OCI-LY1 (cell line): ENCODE measurements around the gene RALGPS1.

Source experiments
- H2AFZ ChIP-seq: fragments of 200-600 bp; sonication (generic), shearing (Covaris generic); 2 replicates; pipeline ENCODE4 v1.6.0; 2014; ENCODE audit warnings: antibody characterized with exemption, mild to moderate bottlenecking, low read length
- H3F3A ChIP-seq: fragments of 200-600 bp; sonication (generic), shearing (Covaris generic); 2 replicates; pipeline ENCODE4 v1.6.0; 2014; ENCODE audit warnings: mild to moderate bottlenecking, antibody characterized with exemption, low read length, moderate library complexity; ENCODE audit not compliant: insufficient read depth
- H3K27ac ChIP-seq: fragments of 200-600 bp; sonication (generic); 2 replicates; pipeline ENCODE4 v1.5.1; 2014; ENCODE audit warnings: low read length, mixed run types, mild to moderate bottlenecking, low read depth; ENCODE audit not compliant: poor library complexity, severe bottlenecking
- H3K27me3 ChIP-seq: fragments of 200-600 bp; sonication (generic); 2 replicates; pipeline ENCODE4 v1.6.0; 2014; ENCODE audit warnings: antibody characterized with exemption, mild to moderate bottlenecking, low read length, moderate library complexity; ENCODE audit not compliant: insufficient read depth
- H3K36me3 ChIP-seq: fragments of 200-600 bp; sonication (generic); 2 replicates; pipeline ENCODE4 v1.6.1; 2014; ENCODE audit warnings: mild to moderate bottlenecking, antibody characterized with exemption, low read length, moderate library complexity, mixed read lengths; ENCODE audit not compliant: insufficient read depth
- H3K4me1 ChIP-seq: fragments of 200-600 bp; sonication (generic); 2 replicates; pipeline ENCODE4 v1.5.1; 2014; ENCODE audit warnings: mild to moderate bottlenecking, low read length, moderate library complexity; ENCODE audit not compliant: insufficient read depth, severe bottlenecking
- H3K4me2 ChIP-seq: fragments of 200-600 bp; sonication (generic), shearing (Covaris generic); 2 replicates; pipeline ENCODE4 v1.6.1; 2014; ENCODE audit warnings: low read length
- H3K4me3 ChIP-seq: fragments of 200-600 bp; sonication (generic); 2 replicates; pipeline ENCODE4 v1.5.1; 2014; ENCODE audit warnings: low read length, low read depth, mild to moderate bottlenecking, mixed read lengths; ENCODE audit not compliant: poor library complexity, severe bottlenecking
- H3K79me2 ChIP-seq: fragments of 200-600 bp; shearing (Covaris generic); 2 replicates; pipeline ENCODE4 v1.6.1; 2016; ENCODE audit warnings: mixed run types, low read length, mixed read lengths; ENCODE audit not compliant: insufficient read depth
- H3K9ac ChIP-seq: fragments of 200-600 bp; sonication (generic), shearing (Covaris generic); 2 replicates; pipeline ENCODE4 v1.6.1; 2014; ENCODE audit warnings: mild to moderate bottlenecking, low read length, mixed read lengths
- H3K9me2 ChIP-seq: fragments of 200-600 bp; sonication (generic), shearing (Covaris generic); 2 replicates; pipeline ENCODE4 v1.6.1; 2014; ENCODE audit warnings: low read depth, mild to moderate bottlenecking, low read length, mixed read lengths
- H3K9me3 ChIP-seq: fragments of 200-600 bp; shearing (Covaris generic); 2 replicates; pipeline ENCODE4 v1.6.1; 2014; ENCODE audit warnings: low read length, mixed read lengths
- H4K20me1 ChIP-seq: fragments of 200-600 bp; sonication (generic), shearing (Covaris generic); 2 replicates; pipeline ENCODE4 v1.6.0; 2016; ENCODE audit warnings: mild to moderate bottlenecking, low read length; ENCODE audit not compliant: insufficient read depth
- CTCF ChIP-seq: fragments of 200-600 bp; sonication (generic), shearing (Covaris generic); IDR thresholded peaks from 2 replicates; pipeline ENCODE4 v1.5.1; 2017; ENCODE audit warnings: mild to moderate bottlenecking, antibody characterized with exemption, low read length, moderate library complexity, mixed read lengths
- EZH2 ChIP-seq: fragments of 200-600 bp; sonication (generic), shearing (Covaris generic); IDR thresholded peaks from 2 replicates; pipeline ENCODE4 v1.8.0; 2017; ENCODE audit warnings: borderline replicate concordance, mixed run types, mild to moderate bottlenecking, antibody characterized with exemption, low read length, moderate library complexity, mixed read lengths

The RALGPS1 gene

GRCh38 chr9:126902210-126902609 lies 12.4 kb upstream of the RALGPS1 start:
- TF ChIP-seq CTCF (no peak), EZH2 (no peak)
- H3K27ac ChIP-seq: no peak overlapping the region
- no peaks in the 10 kb centered on the region for H3K9me2 ChIP-seq
- no peak overlapping the region for H3K4me2 ChIP-seq
- H3K4me1 ChIP-seq: no peaks in the 10 kb centered on the region
- H3K9me3 ChIP-seq: peaks cover 8% of the 10 kb centered on the region; the same call in 1 of the 2 replicates
- H4K20me1 ChIP-seq: no peaks in the 10 kb centered on the region
- H2AFZ ChIP-seq: no peak overlapping the region
- no peaks in the 10 kb centered on the region for H3F3A ChIP-seq
- H3K79me2 ChIP-seq: no peaks in the 10 kb centered on the region
- peaks cover 9% of the 10 kb centered on the region; the same call in 1 of the 2 replicates for H3K27me3 ChIP-seq
- H3K9ac ChIP-seq: no peak overlapping the region
- no peak overlapping the region for H3K4me3 ChIP-seq
- H3K36me3 ChIP-seq: peaks cover 4% of the 10 kb centered on the region; the same call in 1 of the 2 replicates

DNA sequence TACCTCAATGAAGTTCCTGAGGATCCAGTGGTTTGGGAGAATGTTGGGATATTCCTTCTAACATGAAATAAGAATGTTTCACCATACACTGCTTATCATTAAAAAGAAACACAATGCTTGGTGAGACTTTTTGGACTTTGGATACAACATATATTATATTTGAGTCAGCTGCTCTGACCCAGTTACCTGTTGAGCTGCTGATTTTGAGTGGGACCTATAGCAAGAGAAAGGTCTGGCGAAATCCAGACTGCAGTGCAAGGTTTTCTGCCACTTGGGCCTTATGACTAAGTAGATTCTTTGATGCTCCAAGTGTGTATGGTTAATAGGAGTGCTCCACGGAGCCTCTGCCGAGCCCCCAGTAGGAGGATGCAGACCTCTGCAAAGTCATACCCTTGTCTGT lies 10.0 kb upstream of the RALGPS1 start:
- Histone ChIP-seq H3K9me3 (peaks cover 8% of the 10 kb centered on the region; the same call in 1 of the 2 replicates), H2AFZ (no peak overlapping the region), H3K79me2 (no peaks in the 10 kb centered on the region), H3F3A (no peaks in the 10 kb centered on the region), H3K4me1 (no peaks in the 10 kb centered on the region), H3K27ac (no peak overlapping the region), H4K20me1 (no peaks in the 10 kb centered on the region), H3K4me3 (no peak overlapping the region), H3K4me2 (no peak overlapping the region), H3K9ac (no peak overlapping the region), H3K9me2 (no peaks in the 10 kb centered on the region), H3K27me3 (peaks cover 9% of the 10 kb centered on the region; the same call in 1 of the 2 replicates), H3K36me3 (peaks cover 4% of the 10 kb centered on the region; the same call in 1 of the 2 replicates)
- TF ChIP-seq EZH2 (no peak), CTCF (no peak)

DNA sequence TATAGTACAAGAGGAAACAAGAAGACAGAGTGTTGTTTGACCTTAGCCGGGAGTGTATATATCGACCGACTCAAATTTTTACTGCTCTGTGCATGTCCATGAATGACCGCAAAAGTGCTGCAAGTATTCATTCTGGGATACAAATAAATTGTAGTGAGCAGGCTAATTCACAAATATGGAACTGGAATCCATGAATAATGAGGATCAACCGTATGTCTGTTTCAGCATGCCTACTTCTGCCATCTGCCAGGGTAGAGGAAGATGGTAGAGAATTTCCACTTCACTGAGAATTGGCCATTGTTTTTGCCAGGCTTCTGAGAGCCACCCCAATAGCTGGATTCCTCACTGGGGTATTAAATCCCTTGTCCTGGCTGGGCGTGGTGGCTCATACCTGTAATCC lies 8.5 kb upstream of the RALGPS1 start:
- TF ChIP-seq EZH2 (no peak), CTCF (no peak)
- Histone ChIP-seq H3K36me3 (peaks cover 1% of the 10 kb centered on the region; the same call in 1 of the 2 replicates), H3K4me1 (no peaks in the 10 kb centered on the region), H3K9me3 (peaks cover 6% of the 10 kb centered on the region; the same call in 1 of the 2 replicates), H2AFZ (no peak overlapping the region), H3K4me3 (no peak overlapping the region), H3K9me2 (no peaks in the 10 kb centered on the region), H3K9ac (no peak overlapping the region), H3K27ac (no peak overlapping the region), H3K27me3 (peaks cover 8% of the 10 kb centered on the region; the same call in 1 of the 2 replicates), H4K20me1 (no peaks in the 10 kb centered on the region), H3K79me2 (no peaks in the 10 kb centered on the region), H3F3A (no peaks in the 10 kb centered on the region), H3K4me2 (no peak overlapping the region)
